Activated CD8-positive, alpha-beta memory T cell treated with anti-CD3 and anti-CD28 coated beads, Interleukin-2, amount 50 U/mL, for 1 hour (primary cell): ENCODE measurements around the gene KRTAP10-12.
"Not testable (repeated sequence)": the region's sequence is repeated elsewhere in the genome, so short reads cannot be mapped to it uniquely, and the experiment has no call there.

ENCODE experiments used
- DNase-seq: peaks from one replicate; pipeline ENCODE4 v3.0.0-alpha.2; 2020; ENCODE audit errors: extremely low read depth

Gene KRTAP10-12

DNA sequence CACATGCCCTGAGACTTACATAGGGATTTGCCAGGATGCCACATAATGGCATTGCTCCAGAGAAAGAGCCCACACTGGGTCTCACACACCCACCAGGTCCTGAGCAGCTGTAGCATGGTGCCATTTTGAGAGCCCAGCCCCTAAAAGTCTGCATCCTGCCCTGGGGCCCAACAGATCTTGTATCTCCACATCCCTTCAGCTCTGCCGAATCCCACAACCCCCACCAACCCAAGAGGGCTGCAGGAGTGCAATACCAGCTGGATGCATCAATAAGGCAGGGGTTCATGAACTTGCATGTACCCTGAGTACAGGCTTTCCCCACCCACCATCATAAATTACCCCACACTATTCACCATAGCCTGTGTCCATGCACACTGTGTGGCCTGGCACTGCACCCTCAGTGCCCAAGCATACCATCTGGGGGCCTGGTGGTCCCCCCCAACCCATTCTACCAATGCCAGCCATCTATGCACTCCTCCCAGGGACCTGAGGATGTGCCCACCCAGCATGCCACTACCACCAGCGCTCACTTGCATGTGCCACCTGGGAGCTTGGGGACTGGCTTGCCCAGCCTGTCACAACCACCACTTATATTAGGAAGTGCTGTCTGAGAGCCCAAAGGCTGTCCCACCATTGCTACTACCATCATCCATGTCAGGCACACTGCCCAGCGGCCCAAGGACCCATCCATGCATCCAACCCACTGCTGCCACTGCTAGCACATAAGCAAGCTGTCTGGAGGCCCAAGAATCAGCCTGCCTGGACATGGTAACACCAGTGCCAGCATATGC lies 26.1 kb upstream of the KRTAP10-12 start:
- no peak for DNase-seq

DNA sequence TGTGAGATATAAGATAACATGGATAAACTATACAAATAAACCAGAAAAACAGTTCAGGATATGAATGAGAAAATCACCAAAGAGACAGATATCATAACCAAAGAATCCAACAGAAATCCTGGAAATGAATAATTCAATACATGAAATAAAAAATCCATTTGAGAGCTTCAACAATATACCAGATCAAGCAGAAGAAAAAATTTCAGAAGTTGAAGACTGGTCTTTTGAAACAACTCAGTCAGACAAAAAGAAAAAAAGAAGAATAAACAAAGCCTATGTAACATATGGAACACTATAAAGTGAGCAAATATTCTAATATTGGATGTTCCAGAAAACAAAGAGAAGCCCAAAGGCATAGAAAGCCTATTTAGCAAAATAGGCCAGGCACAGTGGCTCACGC lies 25.1 kb upstream of the KRTAP10-12 start:
- no peak for DNase-seq

DNA sequence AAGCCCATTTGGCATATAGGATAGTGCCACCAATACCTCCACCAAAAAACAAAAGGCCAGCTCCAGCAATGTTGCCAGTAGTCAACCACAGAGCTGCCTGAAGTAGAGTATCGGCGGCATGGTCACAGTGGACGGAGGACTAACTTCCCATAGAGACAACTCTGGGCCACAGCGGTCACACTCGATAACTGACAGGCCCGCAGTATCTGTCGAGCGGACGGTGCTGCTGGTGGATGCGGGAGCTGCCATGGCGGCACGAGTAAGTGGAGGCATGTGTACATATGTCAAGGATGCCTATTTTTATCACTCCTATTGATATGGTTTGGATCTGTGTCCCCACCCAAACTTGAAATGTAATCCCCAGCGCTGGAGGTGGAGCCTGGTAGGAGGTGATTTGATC lies 19.1 kb upstream of the KRTAP10-12 start:
- no peak for DNase-seq

DNA sequence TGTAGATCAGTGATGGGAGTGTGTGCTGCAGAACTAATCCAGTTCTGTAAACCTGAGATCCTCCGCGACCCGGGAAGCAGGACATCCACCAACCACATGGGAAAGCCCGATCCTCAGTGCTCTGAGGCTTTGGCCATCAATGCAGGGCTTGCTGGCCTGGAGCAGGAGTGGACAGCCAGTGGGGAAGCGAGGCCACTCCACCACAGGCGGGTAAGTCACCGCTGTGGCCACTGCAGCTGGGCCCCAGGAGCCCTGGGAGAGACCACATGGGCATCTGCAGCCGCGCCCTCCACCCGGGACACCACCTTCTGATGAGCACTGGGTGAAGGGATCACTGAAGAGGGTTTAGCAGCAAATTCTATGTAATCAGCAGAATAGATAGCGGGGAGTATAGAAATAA lies 15.8 kb upstream of the KRTAP10-12 start:
- DNase-seq: no peak

DNA sequence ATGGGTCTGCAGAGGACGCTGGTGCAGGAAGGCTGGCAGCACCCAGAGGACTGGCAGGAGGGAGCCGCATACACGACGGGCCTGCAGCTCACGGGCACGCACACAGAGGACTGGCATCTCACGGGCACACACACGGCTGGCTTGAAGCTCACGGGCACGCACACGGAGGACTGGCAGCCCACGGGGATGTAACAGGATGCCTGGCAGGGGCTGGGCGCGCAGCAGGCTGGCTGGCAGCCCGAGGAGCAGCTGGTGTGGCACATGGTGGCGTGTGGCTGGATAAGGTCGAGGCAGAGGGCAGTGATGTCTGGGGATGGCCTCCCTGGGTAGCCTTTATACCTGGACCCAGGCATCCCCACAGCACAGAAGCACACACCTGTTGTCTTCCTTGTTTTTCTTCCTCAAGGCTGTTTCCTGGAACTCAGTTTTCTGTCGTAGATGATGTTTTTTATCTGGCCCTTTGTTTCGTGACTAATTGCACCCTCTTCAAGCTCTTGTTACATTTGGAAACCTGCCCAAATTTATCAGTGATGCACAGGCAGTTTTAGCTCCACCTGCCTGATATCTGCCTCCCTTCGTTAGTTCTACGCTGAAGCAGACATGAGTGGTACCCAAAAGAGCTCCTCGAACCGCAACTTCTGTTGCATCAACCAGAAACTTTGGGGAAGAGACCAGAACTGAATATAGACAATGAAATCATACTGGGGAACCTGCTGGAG lies 15.0 kb upstream of the KRTAP10-12 start, which contains the start of gene KRTAP12-1:
KRTAP12-1 (minus strand) TSS at position 303 of the 719 bp plus-strand sequence; CDS start at position 263, 40 bp downstream.
- no peak for DNase-seq

DNA sequence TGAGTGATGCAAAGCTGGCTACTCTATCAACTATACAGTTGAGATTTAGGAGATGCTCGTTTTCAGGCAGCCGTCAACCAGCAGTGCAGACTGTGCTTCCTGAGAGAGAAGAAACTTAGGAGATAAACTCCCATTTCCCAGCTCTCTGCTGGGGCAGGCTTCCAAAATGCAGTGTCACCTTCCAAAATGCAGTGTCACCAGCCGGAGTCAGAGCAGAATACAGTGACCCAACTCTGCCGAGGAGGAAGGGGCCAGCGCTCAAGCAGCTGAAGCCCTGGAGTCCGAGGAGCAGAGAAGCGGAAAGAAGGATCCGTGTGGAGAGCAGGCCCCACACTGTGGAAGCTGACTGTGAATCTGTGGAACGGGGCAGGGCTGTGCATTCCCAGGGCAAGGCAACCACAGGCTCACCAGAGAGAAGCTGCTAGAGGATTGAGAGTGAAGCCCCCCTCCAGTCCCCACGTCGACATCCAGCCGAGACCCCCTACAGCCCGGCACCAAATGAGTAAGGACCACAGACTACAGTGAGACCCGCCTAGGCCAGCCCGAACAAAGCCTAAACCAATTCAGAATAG lies 14.3 kb upstream of the KRTAP10-12 start:
- DNase-seq: no peak

DNA sequence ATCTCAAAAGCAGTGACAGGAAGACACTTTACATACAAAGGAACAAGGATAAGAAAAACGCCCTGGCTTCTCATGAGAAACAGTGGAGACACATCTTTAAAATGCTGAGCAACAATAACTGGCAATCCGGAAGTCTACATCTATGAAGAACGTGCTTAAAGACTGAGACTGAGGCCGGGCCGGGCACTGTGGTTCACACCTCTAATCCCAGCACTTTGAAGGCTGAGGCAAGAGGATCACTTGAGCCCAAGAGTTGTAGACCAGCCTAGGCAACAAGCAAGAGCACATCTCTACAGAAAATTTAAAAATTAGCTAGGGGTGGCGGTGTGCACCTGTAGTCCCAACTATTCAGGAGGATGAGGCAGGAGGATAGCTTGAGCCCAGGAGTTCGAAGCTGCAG lies 12.9 kb upstream of the KRTAP10-12 start:
- DNase-seq: no peak

DNA sequence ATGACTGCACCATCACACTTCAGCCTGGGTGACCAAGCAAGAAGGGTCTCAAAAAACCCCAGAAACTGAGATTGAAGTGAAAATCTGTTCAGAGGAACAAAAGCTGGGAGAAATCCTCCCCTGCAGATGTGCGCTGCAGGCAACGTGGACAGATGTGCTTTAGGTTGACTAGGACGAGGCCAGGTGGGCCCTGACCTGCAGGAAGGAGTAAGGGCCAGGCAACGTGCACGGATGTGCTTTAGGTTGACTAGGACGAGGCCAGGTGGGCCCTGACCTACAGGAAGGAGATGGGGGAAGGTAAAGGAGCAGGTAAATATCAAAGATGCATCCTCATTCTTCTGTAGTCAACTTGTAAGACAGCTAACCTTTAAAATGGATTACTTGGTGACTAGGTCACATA lies 12.5 kb upstream of the KRTAP10-12 start:
- no peak for DNase-seq

DNA sequence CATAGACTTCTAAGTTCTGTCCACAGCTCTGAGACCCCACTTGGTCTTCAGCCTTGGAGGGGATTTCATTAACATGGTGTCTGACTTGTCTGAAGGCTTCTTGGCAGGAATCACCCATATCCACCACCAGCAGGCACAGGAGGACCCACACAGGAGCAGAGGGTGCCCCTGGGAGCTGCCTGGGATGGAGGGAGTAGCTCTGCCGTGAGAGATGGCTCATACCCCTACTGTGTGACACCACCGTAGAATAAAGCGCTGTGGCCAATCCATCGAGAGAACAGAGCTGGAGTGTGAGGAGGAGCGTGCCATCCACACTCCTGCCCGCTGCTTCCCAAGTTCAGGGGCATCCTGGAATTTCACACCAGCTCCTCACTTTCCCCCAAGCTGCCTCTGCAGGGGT lies 11.9 kb upstream of the KRTAP10-12 start:
- DNase-seq: not testable (repeated sequence)

DNA sequence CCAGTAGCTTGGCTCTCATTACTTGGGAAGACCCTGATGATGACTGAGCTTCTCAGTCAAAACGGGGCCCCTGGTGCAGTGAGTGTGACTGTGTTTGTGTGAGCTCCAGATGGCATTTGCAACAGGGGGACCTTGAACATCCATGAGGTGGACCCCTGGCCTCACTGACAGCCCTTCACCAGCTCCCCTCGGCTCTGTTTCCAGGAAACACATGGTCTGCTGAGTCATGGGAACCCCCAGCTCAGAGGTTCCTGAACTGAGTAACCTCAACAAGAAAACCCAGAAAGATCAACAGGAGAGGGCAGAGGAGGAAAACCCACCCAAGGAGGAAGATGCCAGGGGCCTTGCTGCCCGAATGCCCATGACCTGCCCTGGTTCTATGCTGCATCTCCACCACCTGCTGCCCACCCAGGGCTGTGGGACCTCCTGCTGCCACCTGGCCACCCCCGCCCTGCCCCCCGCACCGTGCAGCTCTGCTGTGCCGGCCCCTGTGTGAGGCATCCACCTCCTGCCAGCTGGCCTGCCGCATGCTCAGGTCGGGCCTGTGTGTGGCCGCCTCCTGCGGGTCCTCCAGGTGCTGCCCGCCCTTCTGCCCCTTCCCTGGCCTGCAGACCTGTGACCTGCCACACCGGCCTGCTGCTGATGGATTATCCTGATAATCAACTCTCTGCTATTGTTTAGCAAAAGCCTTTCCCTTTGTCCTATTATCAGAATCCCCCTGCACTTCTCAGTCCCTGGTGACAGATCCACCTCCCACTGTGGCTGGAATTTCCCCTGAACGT lies 10.8 kb upstream of the KRTAP10-12 start:
- no peak for DNase-seq

DNA sequence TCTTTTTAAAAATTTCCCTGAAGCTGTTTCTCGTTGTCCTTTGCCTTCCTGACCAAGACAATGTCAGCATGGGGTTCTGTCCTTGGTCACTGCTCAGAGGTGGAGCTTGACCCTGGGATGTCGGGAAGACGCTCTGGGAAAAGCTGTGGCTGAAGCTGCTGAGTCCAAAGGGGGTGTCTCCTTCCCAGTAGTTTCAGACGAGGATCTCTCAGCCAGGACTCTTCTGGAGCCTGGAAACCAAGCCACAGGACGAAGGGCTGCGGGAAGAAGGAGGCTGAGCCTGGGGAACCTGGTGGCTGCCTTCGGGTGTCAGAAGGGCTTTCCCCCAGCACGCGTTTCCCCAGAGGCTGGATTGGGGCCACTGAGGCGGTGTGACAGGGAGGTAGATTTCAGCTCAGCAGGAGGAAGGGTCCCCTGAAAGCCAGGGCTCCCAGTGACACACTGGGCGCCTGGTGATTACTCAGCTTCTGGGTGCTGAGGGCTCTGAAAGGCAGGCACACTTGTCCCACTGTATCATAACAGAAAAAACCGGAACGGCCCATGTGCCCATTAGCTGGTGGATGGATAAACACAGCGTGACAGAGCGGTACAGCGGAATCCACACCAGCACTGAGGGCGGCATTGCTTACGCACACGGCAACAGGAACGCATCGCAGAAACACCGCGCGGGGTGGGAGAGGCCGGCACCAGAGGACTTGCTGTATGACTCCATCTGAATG lies 10.0 kb upstream of the KRTAP10-12 start:
- no peak for DNase-seq

DNA sequence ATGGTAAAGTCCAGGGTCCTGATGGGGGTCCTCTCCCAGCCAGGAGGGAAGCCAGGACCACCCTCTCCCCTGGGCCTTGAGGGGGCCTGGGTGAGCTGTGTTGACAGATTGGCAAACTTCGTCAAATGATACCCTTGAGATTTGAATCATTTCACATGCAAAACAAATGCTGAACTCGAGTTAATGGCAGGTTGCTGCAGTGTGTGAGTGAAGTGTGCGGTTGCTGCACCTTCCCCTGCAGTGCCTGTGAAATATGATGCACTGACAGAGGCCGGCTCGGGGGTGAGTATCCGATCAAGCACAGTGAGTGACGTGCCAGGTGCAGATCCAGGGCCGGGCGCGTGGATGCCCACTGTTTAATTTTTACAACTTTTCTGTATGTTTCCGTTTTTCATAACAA lies 9.3 kb upstream of the KRTAP10-12 start:
- DNase-seq: no peak

DNA sequence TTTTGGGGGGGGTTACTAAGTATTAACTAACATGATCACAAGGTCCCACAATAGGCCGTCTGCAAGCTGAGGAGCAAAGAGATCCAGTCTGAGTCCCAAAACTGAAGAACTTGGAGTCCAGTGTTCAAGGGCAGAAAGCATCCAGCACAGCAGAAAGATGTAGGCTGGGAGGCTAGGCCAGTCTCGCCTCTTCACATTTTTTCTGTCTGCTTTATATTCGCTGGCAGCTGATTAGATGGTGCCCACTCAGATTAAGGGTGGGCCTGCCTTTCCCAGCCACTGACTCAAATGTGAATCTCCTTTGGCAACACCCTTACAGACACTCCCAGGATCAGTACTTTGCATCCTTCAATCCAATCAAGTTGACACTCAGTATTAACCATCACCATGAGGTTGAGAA lies 7.2 kb upstream of the KRTAP10-12 start:
- DNase-seq: not testable (repeated sequence)

DNA sequence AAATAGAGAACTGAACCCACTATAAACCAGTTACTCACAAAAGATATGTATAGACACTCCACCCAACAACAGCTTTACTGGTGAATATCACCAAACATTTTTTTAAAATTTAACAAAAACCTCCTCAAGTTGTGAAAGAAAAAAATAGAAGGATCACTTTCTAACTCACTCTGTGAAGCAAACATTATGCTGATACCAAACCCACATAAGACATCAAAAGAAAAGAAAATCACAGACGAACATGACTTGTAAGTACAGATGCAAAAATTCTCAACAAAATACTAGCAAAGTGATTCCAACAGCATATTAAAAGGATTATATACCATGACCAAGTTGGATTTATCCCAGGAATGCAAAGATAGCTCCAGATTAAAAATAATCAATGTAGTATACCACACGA lies 5.3 kb upstream of the KRTAP10-12 start:
- DNase-seq: no peak

DNA sequence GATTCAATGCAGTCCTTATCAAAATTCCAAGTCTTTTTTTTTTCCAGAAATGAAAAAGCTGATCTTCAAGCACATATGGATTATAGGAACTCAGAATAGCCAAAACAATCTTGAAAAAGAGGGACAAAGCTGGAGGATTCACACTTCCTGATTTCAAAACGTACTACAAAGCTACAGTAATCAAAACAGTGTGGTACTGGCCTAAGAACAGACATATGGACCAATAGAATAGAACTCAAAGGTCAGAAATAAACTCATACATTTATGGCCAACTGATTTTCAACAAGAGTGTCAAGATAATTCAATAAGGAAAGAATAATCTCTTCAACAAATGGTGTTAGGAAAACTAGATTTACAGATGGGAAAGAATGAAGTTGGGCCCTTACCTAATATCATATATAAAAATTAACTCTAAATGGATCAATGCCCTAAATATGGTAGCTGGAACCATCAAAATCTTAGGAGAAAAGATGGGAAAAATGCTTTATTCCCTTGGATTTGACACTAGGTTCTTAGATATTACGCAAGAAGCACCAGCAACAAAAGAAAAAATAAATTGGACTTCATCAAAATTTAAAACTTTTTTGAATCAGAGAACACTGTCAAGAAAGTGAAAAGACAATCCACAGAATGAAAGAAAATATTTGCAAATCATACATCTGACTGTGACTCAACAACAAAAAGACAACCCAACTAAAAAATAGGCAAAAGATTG lies 4.0 kb upstream of the KRTAP10-12 start:
- DNase-seq: no peak

DNA sequence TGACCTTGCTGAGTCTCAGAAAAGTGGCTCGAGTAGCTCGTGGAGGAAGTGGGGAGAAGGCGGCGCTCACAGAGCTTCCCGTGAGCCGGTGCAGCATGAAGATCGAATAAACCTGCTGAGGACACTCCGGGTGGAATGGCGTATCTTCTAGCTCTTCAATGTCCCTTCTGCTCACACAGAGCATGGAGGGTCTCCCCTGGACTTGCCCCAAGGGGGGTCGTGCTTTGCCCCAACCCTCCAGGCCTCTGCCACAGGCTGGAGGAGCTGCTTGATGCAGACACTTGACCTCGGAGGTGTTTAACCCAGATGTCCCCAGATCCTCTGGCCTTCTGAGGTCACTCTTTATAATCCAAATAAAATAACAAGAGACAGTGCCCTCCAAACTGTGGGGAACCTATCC lies 2.2 kb upstream of the KRTAP10-12 start:
- no peak for DNase-seq

DNA sequence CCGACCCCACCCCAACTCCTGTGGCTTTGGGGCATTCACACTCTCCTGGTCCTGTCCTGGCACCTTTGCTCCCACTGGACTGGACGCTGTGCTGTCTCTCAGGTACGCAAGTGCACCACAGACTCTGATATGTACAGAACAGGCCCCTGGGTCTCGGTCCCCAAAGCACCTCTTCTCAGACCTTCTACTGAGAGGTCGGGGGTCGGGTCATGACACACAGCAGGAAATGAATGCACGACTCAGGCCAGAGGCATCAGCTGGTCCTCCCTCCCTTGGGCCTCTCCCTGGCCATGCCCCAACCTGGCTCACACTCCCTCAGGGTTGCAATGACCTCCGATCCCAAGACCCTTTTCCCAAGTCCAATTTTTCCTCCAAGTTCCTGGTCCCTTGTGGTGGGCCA lies 1.8 kb upstream of the KRTAP10-12 start:
- no peak for DNase-seq

DNA sequence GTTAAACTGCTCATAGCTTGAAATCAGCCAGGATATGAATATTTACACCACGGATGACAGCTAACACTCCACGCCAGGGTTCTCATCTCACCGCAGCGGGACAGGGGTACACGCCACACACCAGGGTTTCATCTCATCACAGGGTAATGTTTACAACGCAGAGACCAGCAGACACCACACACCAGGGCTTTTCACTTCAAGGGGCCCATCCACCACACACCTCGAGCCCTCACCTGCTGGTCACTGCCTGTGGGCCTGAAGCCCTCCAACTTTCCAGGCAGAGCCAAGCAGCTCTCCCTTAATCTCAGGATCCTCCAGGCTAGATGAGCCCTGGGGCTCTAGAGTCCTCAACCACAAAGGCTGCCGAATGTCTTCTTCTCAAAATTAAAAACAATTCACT lies 1.3 kb upstream of the KRTAP10-12 start:
- no peak for DNase-seq

DNA sequence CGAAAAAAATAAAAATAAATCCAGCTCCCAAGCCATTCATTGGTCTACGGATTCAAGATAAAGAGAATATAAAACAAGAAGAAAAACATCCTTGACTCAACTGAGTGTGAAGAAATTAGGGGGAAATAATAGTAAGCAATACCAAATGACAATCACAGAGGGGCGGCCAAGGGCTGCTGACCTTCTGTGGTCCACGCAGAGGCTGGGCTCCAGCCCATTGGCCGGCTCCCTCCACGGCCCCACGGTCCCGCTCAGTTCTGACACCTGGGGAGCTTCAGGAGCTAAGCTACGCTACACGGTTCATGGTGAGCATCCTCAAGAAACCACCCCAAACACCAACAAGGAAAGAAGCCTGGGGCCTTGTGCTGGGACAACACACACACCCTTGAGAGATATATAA lies 400 bp upstream of the KRTAP10-12 start:
- DNase-seq: no peak

DNA sequence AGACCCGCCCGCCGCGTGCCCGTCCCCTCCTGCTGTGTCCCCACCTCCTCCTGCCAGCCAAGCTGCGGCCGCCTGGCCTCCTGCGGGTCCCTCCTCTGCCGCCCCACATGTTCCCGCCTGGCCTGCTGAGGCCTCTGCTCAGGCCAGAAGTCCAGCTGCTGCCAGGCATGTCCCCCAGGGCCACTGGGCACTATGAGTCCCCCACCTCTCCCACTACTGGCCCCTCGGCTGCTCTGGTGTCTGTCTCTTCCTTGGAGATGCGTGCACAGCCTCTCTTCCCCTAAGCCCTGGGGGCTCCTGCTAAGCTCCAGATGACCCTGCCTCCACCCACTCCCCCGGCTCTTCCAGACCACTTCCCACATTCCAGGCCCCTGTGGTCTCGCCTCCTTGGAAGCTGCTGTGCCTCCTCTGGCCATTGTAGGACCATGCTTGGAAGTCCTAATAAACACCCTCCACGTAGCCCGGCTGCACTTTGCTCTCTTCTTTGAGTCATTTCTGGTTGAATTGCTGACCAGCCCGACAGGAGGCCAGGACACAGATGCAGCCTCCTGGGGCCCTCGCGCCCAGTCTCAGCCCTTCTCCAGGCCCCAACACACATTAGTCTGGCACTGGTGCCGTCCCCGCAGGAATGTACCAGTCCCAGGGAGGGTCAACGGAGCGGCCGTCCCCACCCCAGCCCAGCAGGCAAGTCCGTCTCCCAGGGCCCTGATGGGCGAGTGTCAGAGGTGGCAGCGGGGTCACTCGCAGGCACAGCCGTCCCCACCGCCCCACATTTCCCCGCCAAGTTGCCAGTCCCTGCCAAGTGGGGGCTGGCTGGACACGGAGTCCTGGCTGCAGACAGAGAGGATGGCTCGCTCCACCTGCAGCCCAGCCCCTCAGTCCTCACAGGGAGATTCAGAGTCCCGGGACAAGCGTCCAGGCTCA lies 1.1 kb downstream of the KRTAP10-12 start:
- DNase-seq: no peak
